Left cardiac atrium (tissue), 4 donors: ENCODE results near the gene FAM13C. TPM values are rescaled to one million over a fixed set of nuclear protein-coding genes. Genes with fewer than 3 reads are reported as not detected.

Experiments
- ATAC-seq, 2 donors: fragments of 200-7000 bp; cut with Tn5 transposase; one replicate each; pipeline ENCODE4 v1.9.1; 2020; ENCODE audit warnings: mild to moderate bottlenecking in 2 of 2, moderate library complexity in 2 of 2
- DNase-seq: peaks from one replicate; pipeline ENCODE4 v3.0.0-alpha.2; 2020
- intact Hi-C, 2 donors: fragments of 100-400 bp; cut with DNase I; formaldehyde crosslinking; loops; one replicate each; pipeline versions ENCODE4 v1.14.1 to v1.15.1; 2022 to 2023
- total RNA-seq, 2 donors: library from RNA; stranded (reverse); fragmentation: NEBNext Ultra II Directional; extraction: Animal tissue kit (Norgen Biotek cat#: 25700); gene quantifications; one replicate each; pipeline ENCODE4 v1.2.1, GENCODE V29; 2021
- donor health status: DM: no; HTN: yes; CAD: no.
- donor health status: DM: no; HTN: yes; CAD: no; lungs with severe emphysema.
- donor health status: DM: yes; HTN: yes; CAD: no.
- donor health status: Dilated cardiomyopathy.

Gene FAM13C
- total RNA-seq, 2 donors from 2014 or later = 4.6 to 11.9 TPM

DNA sequence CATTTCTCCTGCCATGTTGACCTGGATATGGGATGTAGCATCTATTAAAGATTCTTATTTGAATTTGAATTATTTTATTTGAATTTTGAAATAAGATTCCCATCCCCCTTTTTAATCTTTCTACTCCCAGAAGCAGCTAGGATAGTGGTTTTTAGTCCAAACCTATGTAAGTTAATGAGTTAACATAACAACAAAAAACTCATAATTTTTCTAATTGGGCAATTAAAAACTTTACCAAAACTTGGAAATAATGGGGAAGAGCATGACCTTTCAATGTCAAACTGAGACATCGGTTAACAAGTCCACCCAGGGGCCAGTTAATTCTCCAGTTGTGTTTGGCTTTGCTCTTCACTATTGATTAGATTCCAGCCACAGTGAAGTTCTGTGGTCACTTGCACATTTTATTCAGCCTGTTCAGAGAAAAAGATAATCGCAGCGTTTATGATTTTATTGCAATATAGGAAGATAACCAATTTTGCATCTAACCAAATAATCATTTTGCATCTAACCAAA, 1.2 kb upstream of the FAM13C start:
- no peak for DNase-seq
- intact Hi-C loops = no loop called here
- no peak for ATAC-seq

DNA sequence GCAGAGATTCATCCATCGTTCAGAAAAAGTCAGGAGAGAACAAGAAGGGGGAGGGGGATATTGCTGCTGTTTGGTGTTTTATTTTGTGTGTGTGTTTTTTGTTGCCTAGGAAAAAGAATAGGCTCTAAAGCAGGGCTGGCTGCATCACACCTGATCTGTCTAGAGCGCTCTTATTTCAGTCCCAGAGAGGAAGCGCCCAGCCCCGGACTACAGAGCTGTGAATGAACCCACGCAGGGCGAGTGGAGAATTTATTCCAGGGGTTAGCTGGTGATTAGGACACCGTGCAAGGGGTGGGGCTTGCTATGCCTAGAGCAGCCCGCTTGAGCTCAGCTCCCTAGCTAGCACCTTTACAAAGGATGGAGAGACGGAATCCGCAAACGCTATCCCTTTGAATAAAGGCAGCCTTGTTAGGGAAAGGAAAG, 621 bp upstream of the FAM13C start:
- intact Hi-C loops = no loop called here
- DNase-seq (peak; percentile 80), ATAC-seq (peak; percentile 72 to 94)

DNA sequence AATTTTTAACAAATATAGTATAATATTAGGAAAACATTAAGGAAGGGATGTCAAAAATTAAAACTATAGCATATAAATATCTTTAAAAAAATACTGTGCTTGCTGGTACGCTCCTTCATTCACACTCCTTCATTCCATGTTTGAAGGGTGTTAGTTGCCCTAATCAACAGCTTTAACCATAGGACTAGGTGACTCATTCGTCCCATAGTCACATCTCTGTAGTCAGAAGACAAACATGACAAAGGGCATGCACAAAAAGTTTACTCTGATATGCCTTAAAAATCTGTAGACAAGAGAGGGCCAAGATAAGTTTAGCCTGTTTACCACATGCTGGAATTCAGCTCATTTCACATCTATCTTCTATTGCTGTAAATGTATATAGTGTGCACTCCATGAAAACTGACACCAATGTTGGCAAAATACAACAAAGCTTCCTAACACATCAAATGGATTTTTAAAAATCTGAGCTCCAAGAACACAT, 646 bp downstream of the FAM13C start:
- no peak for DNase-seq
- peak in 1 of 2 donors; percentile 8 for ATAC-seq
- intact Hi-C loops = no loop called here

DNA sequence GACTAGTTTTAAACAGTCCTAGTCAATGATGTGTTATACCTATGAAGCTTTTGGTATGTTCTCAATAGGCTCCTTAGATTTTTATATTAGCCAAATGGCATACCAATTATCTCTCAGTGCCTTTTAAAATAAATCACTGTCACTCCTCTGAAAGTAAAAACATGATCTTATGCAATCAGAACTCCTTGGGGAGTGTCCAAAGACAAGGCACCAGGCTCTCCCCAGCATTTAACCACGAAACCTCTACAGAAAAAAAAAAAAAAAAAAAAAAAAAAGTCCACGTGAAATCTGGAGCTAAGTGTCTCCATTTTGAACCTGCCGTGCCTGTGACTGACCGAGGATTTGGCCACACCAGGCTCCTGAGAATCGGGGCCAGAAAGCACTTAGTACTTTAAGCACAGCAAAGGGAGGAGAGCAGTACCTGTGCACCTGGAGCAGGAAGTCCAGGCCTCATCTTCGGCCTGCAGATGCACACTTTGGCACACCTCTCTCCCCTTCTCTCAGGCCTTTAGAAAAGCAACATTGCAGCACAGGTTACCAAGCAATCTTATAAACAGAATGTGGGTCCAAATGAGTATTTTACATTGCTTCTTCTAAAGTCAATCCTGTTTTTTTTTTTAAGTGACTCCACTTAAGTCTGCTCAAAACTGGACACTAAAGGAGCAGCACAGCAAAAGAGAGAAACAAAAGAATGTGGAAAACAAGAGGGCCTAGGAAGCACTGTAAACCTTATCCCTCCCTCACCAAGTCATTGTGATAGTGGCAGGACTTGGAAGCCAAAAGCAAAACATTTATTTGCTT, 1.5 kb downstream of the FAM13C start:
- no peak for ATAC-seq
- no peak for DNase-seq
- intact Hi-C loops = no loop called here

DNA sequence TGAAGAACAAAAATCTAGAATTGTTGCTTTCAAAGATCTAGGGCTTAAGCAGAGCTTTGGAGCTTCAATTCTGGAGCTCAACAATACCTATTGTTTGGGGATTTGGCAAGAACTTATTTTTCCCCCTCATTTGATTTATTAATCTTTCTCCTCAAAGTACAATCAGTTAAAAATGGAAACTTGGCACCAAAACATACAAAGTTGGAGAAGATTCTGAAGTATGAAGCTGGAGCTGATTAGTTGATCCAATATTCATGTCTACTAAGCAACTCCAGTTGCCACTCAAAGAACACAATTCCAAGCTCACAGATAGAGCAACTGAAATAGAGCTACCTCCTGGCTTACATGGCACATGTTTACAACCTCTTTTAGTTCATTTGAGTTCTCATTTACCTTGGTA, 3.8 kb downstream of the FAM13C start:
- ATAC-seq (no peak), DNase-seq (no peak)
- intact Hi-C loops = no loop called here

DNA sequence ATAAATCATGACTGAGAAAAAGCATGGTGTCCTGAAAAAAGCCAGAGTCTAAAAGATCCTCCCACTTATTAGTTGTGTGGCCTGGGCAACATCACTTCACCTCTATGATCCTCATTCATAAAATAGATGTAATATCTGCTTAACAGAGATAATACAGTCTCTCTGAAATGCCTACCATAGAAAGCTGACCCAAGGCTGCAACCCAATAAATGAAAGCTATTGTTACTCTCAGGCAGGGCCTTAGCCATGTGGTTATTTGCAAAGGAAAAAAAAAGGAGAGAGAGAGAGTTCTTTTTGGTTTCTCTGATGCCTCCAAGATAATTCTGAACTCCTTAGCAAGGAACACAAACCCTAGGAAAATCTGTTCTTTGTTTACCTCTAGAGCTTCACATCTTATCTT, 7.9 kb downstream of the FAM13C start:
- ATAC-seq = no peak
- intact Hi-C loops = no loop called here
- no peak for DNase-seq

DNA sequence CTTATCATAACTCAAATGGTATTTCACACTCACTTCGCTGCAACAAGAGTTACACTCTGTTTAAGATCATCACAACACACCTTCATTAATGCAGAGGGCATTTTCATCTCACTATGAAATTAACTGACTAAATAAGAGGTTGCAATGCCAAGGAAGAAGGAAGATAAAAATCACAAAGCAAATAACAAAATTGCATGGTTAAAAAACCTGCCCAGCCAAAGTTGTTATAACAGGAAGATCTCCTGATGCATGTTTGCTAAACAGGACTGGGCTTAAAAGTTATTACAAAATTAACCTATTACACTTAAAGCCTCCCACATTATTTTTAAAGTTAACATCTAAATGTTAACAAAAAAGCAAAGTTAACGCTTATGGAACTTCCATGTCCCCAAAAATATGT, 11.8 kb downstream of the FAM13C start:
- intact Hi-C loops = no loop called here
- DNase-seq (no peak), ATAC-seq (no peak)

DNA sequence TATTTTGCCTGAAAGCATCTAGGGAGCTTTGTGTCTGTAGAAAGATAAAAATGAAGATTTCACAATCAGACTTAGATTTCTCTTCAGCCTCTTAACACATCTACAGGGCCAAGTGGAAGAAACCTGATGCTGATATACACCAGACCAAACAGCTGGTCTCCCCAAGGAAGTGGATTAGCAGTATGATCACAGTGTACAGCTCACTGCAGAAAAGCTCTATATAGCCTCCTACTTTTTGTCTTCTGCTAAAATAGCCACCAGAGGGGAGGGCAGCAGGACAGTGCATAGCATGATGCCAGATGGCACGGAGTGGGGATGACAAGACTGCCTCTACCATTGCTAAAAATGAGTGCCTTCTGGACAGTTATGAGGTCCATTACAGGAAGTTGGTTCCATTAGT, 16.0 kb downstream of the FAM13C start:
- DNase-seq (no peak), ATAC-seq (no peak)
- intact Hi-C loops = no loop called here

DNA sequence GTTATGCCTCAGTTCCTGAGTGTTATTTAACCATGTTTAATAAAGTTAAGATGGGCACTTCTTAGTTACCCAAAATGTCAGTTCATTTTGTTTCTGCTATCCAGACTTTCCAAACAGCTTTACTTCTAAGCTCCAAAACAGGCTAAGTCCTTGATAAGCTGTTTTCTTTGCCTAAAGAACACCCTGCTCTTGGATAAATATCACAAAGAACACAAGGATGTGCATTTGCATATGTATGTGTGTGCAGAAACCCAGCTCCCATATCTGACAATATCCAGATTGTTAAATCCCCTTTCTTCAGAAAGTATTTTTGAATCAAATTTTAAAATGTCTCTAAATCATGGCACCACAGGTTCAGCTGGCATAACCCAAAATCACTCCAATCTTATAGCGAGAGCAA, 19.6 kb downstream of the FAM13C start:
- ATAC-seq = no peak

DNA sequence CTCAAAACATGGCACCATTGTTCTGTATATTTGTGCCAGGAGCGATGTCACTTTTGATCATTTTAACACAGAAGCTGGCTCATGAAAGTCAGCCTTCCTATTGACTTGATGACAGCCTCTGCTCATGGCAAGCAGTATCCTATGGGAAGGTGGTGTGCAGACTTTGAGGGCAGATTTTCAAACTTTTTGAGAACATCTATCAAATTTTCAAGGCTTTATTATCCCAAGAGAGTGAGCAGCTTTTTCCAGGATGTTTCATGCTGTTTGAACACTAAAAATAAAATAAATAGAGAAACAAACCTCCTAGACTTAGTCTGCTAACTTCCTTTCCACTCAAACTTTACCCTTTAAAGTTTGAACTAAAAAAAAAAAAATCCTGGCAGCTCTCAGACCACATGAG, 20.3 kb downstream of the FAM13C start:
- DNase-seq (no peak), ATAC-seq (no peak)
- intact Hi-C loops = no loop called here

More for the DNA sequence above, 19.6 kb downstream of the FAM13C start:
- DNase-seq = no peak
- intact Hi-C loops = no loop called here

DNA sequence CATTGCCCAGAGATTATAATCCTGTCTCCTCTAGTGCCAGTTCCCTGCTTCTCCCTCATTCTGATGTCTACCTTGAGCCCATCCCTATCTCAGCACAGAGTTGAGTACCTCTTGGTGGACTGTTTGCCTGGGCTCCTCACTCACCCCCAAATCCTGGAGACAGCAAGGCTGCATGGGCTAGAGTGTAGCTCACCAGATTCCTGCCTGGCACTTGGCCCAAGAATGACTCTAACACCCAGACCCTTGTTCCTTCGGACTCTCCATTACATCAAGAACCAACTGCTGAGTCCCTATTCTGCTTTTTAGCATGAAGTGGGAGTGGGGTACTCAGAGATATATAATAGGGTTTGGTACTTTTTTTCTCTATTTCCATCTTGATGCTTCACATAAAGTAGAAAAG, 22.1 kb downstream of the FAM13C start:
- DNase-seq (peak; percentile 26), ATAC-seq (no peak)
- intact Hi-C loops = no loop called here

DNA sequence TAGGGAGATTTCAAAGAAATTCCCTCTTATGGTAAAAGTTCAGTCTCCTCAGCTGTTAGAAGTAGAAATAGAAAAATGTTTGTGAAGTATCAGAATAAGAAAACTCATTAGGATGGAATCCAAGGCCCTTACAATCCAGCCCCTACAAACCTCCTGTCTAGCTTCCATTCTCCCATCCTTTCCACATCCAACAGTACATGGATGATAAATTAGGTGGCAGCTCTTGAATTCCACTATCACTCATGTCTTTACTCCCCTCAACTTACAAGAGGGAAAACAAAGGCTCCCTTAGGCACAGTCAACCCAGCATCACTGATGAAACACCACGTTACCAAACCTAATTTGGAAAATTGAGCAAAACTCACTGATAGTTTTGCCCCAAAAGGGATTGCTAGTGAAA, 23.0 kb downstream of the FAM13C start:
- DNase-seq (no peak), ATAC-seq (no peak)
- intact Hi-C loops = no loop called here

DNA sequence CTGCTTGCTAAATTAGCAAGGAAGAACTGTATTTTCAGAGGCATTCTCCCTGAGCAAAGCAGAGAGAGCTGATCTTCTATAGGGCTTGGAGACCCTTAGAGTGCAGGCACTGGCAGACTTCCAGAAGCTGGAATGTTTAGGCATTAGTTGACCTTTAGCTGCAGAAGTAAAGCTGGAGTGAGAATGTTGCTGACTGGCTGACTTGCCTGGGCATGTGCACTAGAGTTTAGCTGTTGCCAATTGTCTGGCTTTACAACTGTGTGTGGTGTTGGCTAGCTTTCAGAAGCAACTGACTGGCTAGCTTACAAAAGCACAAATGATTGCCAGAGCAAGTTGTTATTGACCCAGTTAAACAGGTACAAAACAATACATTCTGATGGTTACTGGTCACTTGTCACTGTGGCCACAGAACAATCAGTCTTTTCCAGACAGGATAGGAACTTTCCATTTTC, 25.1 kb downstream of the FAM13C start:
- intact Hi-C loops = no loop called here
- no peak for DNase-seq

DNA sequence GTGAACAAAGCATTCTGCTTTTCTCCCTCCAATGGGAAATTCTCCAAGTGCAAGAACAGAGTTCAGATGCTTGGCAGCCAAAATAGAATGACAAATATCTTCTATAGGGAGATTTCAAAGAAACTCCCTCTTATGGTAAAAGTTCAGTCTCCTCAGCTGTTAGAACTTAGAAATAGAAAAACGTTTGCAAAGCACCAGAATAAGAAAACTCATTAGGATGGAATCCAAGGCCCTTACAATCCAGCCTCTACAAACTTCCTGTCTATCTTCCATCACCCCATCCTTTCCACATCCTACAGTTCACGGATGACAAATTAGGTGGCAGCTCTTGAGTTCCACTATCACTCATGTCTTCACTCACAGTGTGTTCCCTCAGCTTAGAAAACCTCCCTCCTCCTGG, 25.7 kb downstream of the FAM13C start:
- intact Hi-C loops = no loop called here
- ATAC-seq = peak; percentile 49 to 71
- DNase-seq = no peak

More for the DNA sequence above, 25.1 kb downstream of the FAM13C start:
- ATAC-seq = peak; percentile 70 to 79

DNA sequence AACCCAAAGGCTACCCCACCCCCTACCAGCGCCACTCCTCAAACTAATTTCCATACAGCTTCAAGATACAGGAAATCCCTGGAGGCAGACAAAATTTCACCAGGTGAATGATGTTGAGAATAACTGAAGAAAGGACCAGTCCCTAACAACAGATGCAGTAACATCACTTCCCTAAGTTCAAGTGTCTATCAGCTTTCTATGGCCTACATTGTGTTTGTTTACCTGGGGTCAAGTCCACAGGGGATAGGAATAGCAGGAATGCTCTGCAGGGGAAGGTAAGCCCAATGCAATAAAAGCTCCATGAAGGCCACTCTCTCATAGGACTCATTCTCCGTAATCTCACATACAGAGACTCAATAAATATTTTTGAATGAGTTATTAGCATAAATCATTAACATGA, 26.9 kb downstream of the FAM13C start:
- no peak for ATAC-seq
- DNase-seq = no peak

DNA sequence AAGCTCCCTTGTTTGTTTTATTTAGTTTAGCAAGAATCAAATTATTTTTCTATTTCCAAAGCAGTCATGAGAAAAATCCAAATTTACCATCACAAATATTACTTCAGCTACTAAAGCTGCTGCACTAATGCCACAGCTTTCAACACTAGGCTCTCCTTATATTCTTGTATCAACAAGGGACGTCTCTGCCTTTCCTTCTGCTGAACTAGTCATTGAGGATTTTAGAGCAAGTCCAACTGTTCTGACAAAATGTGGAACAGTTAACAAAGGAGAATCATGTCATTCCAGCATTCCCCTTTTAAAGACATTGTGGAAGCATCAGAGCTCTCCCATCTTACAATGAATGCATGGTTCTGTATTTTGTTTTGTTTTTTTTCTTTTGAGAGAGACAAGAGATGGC, 28.6 kb downstream of the FAM13C start:
- intact Hi-C loops = no loop called here
- DNase-seq = no peak

More for the DNA sequence above, 26.9 kb downstream of the FAM13C start:
- intact Hi-C loops = no loop called here

DNA sequence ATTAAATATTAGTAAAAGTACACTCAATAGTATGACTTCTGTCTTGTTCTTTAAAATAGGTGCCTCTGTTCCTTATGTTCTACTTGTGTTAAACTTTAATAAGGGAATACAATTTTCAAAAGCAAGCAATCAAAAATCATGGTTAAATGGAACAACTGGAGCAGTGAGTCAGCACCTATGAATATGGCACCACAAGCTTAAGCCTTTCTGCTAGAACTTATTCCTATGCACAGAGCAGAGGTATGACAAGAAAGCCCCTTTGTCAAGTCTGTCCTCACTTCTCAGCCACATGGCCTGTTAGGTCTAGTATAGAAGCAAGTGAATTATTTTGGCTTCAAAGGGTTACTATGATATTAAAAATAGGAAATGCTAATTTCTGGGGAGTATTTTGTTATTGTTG, 29.8 kb downstream of the FAM13C start:
- intact Hi-C loops = no loop called here
- ATAC-seq (no peak), DNase-seq (no peak)

More for the DNA sequence above, 28.6 kb downstream of the FAM13C start:
- peak in 1 of 2 donors; percentile 27 for ATAC-seq

DNA sequence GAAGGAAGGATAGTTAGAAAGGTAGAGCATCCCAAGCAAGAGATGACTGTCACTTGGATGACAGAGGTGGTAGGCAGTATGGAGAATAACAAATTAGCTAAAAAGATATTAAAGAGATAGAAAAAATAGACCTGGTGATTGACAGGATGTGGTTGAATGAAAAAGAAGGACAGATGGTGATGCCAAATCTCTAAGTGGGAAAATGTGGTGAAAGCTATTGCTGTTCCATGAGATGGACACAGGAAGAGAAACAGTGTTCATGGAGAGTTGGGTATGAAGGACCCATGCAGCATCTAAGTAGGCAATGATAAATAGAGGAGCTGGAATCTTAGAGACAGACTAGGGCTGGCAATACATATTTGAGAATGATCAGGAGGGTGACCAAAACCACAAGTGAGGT, 30.7 kb downstream of the FAM13C start:
- no peak for DNase-seq
- ATAC-seq = no peak
- intact Hi-C loops = no loop called here

DNA sequence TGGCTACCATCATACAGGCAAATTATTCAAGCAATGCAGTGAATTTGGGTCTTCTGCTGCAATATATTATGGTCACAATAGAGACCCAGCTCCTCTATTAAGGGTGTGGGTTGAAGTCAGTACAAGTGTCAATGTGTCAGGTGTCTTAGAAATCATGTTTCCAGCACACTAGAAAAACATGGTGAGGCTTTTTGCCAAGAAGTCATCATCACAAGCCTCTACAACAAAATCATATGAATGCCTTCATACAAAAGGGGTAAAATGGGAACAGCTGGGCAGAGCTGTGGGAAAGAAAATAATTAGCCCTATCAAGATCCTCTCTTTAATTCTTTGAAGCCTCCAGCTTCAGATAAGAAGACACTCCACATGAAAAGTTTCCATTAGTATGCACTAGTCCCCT, 37.2 kb downstream of the FAM13C start:
- DNase-seq (no peak), ATAC-seq (no peak)
- intact Hi-C loops = no loop called here

DNA sequence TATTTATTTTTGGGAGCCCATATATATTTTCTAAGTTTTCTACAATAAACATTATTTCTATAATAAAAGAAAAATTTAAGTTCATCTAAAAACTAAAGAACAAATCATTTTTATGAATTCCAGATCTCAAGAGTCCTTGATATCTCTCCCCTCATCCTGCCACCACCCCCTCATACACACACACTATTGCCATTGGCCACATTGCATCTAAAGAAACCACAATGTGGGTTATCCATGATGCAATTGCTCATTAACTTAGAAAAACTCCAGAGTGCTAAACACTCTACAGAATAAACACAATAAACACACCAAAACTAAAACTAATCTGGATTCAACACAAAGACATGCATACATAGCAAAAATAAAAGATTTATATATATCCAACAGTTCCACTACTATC, 37.8 kb downstream of the FAM13C start:
- DNase-seq (no peak), ATAC-seq (no peak)
- intact Hi-C loops = no loop called here

DNA sequence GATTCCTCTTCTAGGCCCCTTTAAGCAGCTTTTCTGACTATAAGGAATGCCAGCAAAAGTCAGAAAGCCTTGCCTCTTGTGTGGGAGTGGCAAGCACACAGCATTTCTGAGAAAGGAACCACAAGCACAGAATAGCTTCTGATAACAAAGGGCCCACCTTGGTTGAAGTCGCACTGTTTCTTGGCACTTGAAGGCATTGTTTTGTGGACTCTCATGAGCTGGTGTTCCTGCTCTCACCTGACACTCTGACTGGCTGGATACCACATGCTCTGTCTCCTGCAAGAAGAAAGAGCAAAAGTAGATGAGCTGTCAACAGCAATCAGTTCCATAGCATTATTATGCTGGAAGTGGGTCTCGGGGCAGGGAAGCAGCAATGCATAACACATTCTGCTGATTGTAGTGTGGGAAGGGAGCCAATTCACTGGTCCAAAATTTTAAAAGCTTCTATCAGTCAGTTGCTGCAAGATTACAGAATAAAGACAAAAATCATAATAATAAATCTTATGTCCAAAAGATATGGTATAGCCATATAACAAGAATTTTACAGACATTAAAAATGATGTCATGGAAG, 38.4 kb downstream of the FAM13C start:
- intact Hi-C loops = no loop called here
- DNase-seq (no peak), ATAC-seq (no peak)
